Subcutaneous abdominal adipose tissue (tissue), 5 donors: Measurements from ENCODE around the gene PALLD.
"Not testable (repeated sequence)": the region's sequence is repeated elsewhere in the genome, so short reads cannot be mapped to it uniquely, and the experiment has no call there.

Experiments
- H3K27ac ChIP-seq: one replicate; pipeline ENCODE4 v1.7.0; 2013; ENCODE audit warnings: low read depth, mild to moderate bottlenecking, inconsistent platforms, low read length, moderate library complexity
- H3K27me3 ChIP-seq, 5 donors: one replicate each; pipeline ENCODE4 v1.7.0; 2013; ENCODE audit warnings: low read length in 5 of 5, inconsistent platforms in 1 of 5; ENCODE audit not compliant: control insufficient read depth in 5 of 5, insufficient read depth in 4 of 5
- H3K36me3 ChIP-seq, 5 donors: one replicate each; pipeline ENCODE4 v1.7.0; 2013; ENCODE audit warnings: low read length in 5 of 5; ENCODE audit not compliant: control insufficient read depth in 5 of 5, insufficient read depth in 5 of 5
- H3K4me1 ChIP-seq, 5 donors: one replicate each; pipeline ENCODE4 v1.7.0; 2013; ENCODE audit warnings: low read length in 5 of 5, mild to moderate bottlenecking in 3 of 5, moderate library complexity in 1 of 5; ENCODE audit not compliant: control insufficient read depth in 5 of 5, insufficient read depth in 5 of 5
- H3K4me3 ChIP-seq, 5 donors: one replicate each; pipeline ENCODE4 v1.7.0; 2013; ENCODE audit warnings: low read length in 5 of 5, low read depth in 1 of 5
- H3K9ac ChIP-seq, 5 donors: one replicate each; pipeline ENCODE4 v1.7.0; 2013; ENCODE audit warnings: low read length in 5 of 5, mild to moderate bottlenecking in 4 of 5, moderate library complexity in 3 of 5
- H3K9me3 ChIP-seq, 5 donors: one replicate each; pipeline ENCODE4 v1.7.0; 2013; ENCODE audit warnings: low read length in 5 of 5; ENCODE audit not compliant: control insufficient read depth in 5 of 5
- donor health status: healthy.
- donor health status: healthy.
- donor health status: healthy.
- donor health status: healthy.
- donor health status: healthy.

PALLD gene

GRCh38 chr4:168928875-168929274, 432.0 kb downstream of the PALLD start:
- Histone ChIP-seq H3K4me3 (no peak overlapping the region), H3K27ac (no peak overlapping the region), H3K4me1 (no peaks in the 10 kb centered on the region), H3K36me3 (peaks cover 24 to 52% (median 39%) of the 10 kb centered on the region in 5 donors), H3K9me3 (peaks cover 3 to 13% (median 7%) of the 10 kb centered on the region in 5 donors), H3K9ac (no peak overlapping the region), H3K27me3 (no peaks in the 10 kb centered on the region)

- Histone ChIP-seq H3K9me3 (peaks cover 3 to 20% (median 10%) of the 10 kb centered on the region in 5 donors), H3K9ac (no peak overlapping the region), H3K4me3 (no peak overlapping the region), H3K27me3 (no peaks in the 10 kb centered on the region), H3K4me1 (no peaks in the 10 kb centered on the region), H3K27ac (no peak overlapping the region), H3K36me3 (peaks cover 19 to 37% (median 26%) of the 10 kb centered on the region in 5 donors)
These were observed 433.8 kb downstream of the PALLD start for GRCh38 chr4:168930413-168931196.

GRCh38 chr4:168931215-168931650, 434.4 kb downstream of the PALLD start:
- Histone ChIP-seq H3K9me3 (peaks cover 3 to 20% (median 10%) of the 10 kb centered on the region in 5 donors), H3K36me3 (peaks cover 13 to 33% (median 23%) of the 10 kb centered on the region in 5 donors), H3K4me3 (no peak overlapping the region), H3K4me1 (no peaks in the 10 kb centered on the region), H3K27ac (no peak overlapping the region), H3K27me3 (no peaks in the 10 kb centered on the region), H3K9ac (no peak overlapping the region)

- Histone ChIP-seq H3K4me3 (no peak overlapping the region), H3K4me1 (no peaks in the 10 kb centered on the region), H3K9me3 (peaks cover 3 to 20% (median 10%) of the 10 kb centered on the region in 5 donors), H3K9ac (no peak overlapping the region), H3K27ac (no peak overlapping the region), H3K36me3 (peaks cover 7 to 24% (median 16%) of the 10 kb centered on the region in 5 donors), H3K27me3 (no peaks in the 10 kb centered on the region)
These were observed 435.3 kb downstream of the PALLD start for GRCh38 chr4:168932138-168932537.

GRCh38 chr4:168933423-168933822, 436.6 kb downstream of the PALLD start:
- Histone ChIP-seq H3K27me3 (no peaks in the 10 kb centered on the region), H3K27ac (no peak overlapping the region), H3K9ac (no peak overlapping the region), H3K4me1 (no peaks in the 10 kb centered on the region), H3K4me3 (no peak overlapping the region), H3K36me3 (peaks cover under 1 to 13% (median 6%) of the 10 kb centered on the region in 5 donors), H3K9me3 (peaks cover 6 to 20% (median 10%) of the 10 kb centered on the region in 5 donors)

GRCh38 chr4:168937473-168937872, 440.6 kb downstream of the PALLD start:
- H3K9me3 ChIP-seq, result peaks cover 0 to 13% (median 3%) of the 10 kb centered on the region in 5 donors
- not testable (repeated sequence) for H3K27ac ChIP-seq, H3K36me3 ChIP-seq, H3K4me1 ChIP-seq, H3K4me3 ChIP-seq, H3K9ac ChIP-seq, H3K27me3 ChIP-seq

GRCh38 chr4:168942985-168943384, 446.1 kb downstream of the PALLD start:
- no peaks in the 10 kb centered on the region for H3K27me3 ChIP-seq
- H3K36me3 ChIP-seq, result no peaks in the 10 kb centered on the region
- H3K4me1 ChIP-seq, result no peaks in the 10 kb centered on the region
- peaks cover 0 to 2% (median 0%) of the 10 kb centered on the region in 5 donors for H3K9me3 ChIP-seq
- H3K4me3 ChIP-seq, result no peak overlapping the region
- no peak overlapping the region for H3K27ac ChIP-seq
- H3K9ac ChIP-seq, result no peak overlapping the region

- H3K27ac ChIP-seq, result no peak overlapping the region
- no peaks in the 10 kb centered on the region for H3K9me3 ChIP-seq
- no peak overlapping the region for H3K4me3 ChIP-seq
- H3K9ac ChIP-seq, result no peak overlapping the region
- H3K36me3 ChIP-seq, result no peaks in the 10 kb centered on the region
- no peaks in the 10 kb centered on the region for H3K27me3 ChIP-seq
- H3K4me1 ChIP-seq, result no peaks in the 10 kb centered on the region
These were observed 448.4 kb downstream of the PALLD start for GRCh38 chr4:168945291-168945690.

- H3K4me1 ChIP-seq, H3K27me3 ChIP-seq, H3K4me3 ChIP-seq, H3K27ac ChIP-seq, H3K9ac ChIP-seq, H3K36me3 ChIP-seq, H3K9me3 ChIP-seq: not testable (repeated sequence)
These were observed 456.0 kb downstream of the PALLD start for GRCh38 chr4:168952821-168953246.

GRCh38 chr4:168955674-168956073, 458.8 kb downstream of the PALLD start:
- Histone ChIP-seq H3K27ac (no peak overlapping the region), H3K4me3 (no peak overlapping the region), H3K27me3 (no peaks in the 10 kb centered on the region), H3K36me3 (peaks cover 0 to 3% (median 0%) of the 10 kb centered on the region in 5 donors), H3K9ac (no peak overlapping the region), H3K4me1 (no peaks in the 10 kb centered on the region), H3K9me3 (no peaks in the 10 kb centered on the region)
